A673 (cell line): Measurements from ENCODE around the gene FAM114A2. TPM values are rescaled to one million over a fixed set of nuclear protein-coding genes. Genes with fewer than 3 reads are reported as not detected.

ENCODE experiments used
- BruUV-seq: library from RNA; stranded (reverse); fragments of 400-500 nt; replicated peaks from 2 replicates; lab custom pipeline; 2021; lab: Mats Ljungman, UMichigan
- CTCF ChIA-PET: fragments of 300-600 bp; sonication (Branson Sonifier 250); formaldehyde crosslinking; loops from one replicate; lab custom pipeline; 2022; ENCODE audit warnings: antibody characterized with exemption; lab: Charles Lee
- POLR2A ChIA-PET: fragments of 300-600 bp; sonication (Branson Sonifier 250); formaldehyde crosslinking; loops from one replicate; lab custom pipeline; 2022; ENCODE audit warnings: antibody characterized with exemption; ENCODE audit not compliant: low non-redundant PET; lab: Charles Lee
- DNase-seq: peaks from one replicate; pipeline ENCODE4 v3.0.0-alpha.2; 2015; ENCODE audit warnings: low spot score
- H3K27ac ChIP-seq: fragments of 200-600 bp; sonication (generic); 2 replicates; pipeline ENCODE4 v1.5.1; 2016; ENCODE audit warnings: mixed run types, low read depth, mild to moderate bottlenecking, mixed read lengths, antibody characterized with exemption, low read length; ENCODE audit not compliant: poor library complexity, severe bottlenecking
- H3K27me3 ChIP-seq: fragments of 200-600 bp; sonication (generic); replicated peaks from 2 replicates; pipeline ENCODE4 v1.6.1; 2017; ENCODE audit warnings: mixed run types, low read depth, mild to moderate bottlenecking, mixed read lengths, antibody characterized with exemption, low read length; ENCODE audit not compliant: insufficient read depth, poor library complexity
- H3K36me3 ChIP-seq: fragments of 200-600 bp; sonication (generic); 2 replicates; pipeline ENCODE4 v1.6.1; 2016; ENCODE audit warnings: mixed run types, mild to moderate bottlenecking, mixed read lengths, antibody characterized with exemption, low read length; ENCODE audit not compliant: insufficient read depth, poor library complexity, severe bottlenecking
- H3K4me1 ChIP-seq: fragments of 200-600 bp; sonication (generic); 2 replicates; pipeline ENCODE4 v1.6.1; 2017; ENCODE audit warnings: mixed run types, mild to moderate bottlenecking, mixed read lengths, antibody characterized with exemption, low read length; ENCODE audit not compliant: insufficient read depth, poor library complexity, severe bottlenecking
- H3K4me3 ChIP-seq: fragments of 200-600 bp; sonication (generic); 2 replicates; pipeline ENCODE4 v1.5.1; 2016; ENCODE audit warnings: low read depth, mixed run types, mild to moderate bottlenecking, mixed read lengths, low read length; ENCODE audit not compliant: poor library complexity, severe bottlenecking
- H3K9me3 ChIP-seq: fragments of 200-600 bp; sonication (generic); 2 replicates; pipeline ENCODE4 v1.6.1; 2016; ENCODE audit warnings: mixed run types, low read depth, mild to moderate bottlenecking, mixed read lengths, antibody characterized with exemption, low read length; ENCODE audit not compliant: poor library complexity, severe bottlenecking
- CTCF ChIP-seq: fragments of 300-800, 200-600 bp; sonication (generic); conservative IDR thresholded peaks from 2 replicates; pipeline ENCODE4 v1.5.1; 2017; ENCODE audit warnings: low read depth, mild to moderate bottlenecking, antibody characterized with exemption, low read length, moderate library complexity, mixed read lengths
- EZH2 ChIP-seq: fragments of 200-600 bp; sonication (generic); IDR thresholded peaks from 2 replicates; pipeline ENCODE4 v1.6.1; 2017; ENCODE audit warnings: borderline replicate concordance, low read depth, mild to moderate bottlenecking, mixed read lengths, antibody characterized with exemption, low read length; ENCODE audit not compliant: poor library complexity, severe bottlenecking
- intact Hi-C: fragments of 100-400 bp; cut with micrococcal nuclease; formaldehyde crosslinking; loops from one replicate; pipeline ENCODE4 v1.10.0; 2022; ENCODE audit not compliant: unreplicated experiment
- total RNA-seq: library from RNA; stranded (reverse); gene quantifications from 2 replicates; pipeline ENCODE4 v1.2.3, GENCODE V29; 2021

Gene FAM114A2
- total RNA-seq, 1 experiment from 2014 or later: 23.5 TPM

DNA sequence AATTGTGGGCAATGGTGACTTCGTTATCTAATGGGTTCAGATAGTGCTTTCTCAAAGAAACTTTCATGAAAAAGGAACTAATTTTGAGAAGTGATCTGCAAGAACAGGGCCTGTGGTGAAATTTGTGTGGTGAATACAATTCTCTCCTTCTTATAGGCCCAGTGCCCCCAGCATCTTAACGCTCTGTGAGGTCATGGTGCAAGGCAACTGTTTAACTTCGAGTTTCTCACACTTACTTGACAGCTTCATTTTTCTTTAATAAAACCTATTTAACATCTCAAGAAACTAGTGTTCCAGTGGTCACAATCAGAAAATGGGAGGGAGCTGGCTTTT, 69.2 kb downstream of the FAM114A2 start:
- POLR2A ChIA-PET: no interaction called here
- no peak overlapping the region for H3K27ac ChIP-seq

GRCh38 chr5:153968761-153969562, 69.7 kb downstream of the FAM114A2 start:
- H3K4me3 ChIP-seq: no peak overlapping the region
- intact Hi-C loops: loop anchor here (2.0 to 10.0 kb wide), 2 partner anchors 478 to 1404 kb away; partner anchors contain the start of gene GRIA1
- BruUV-seq: no TSS peak
- no peak overlapping the region for H3K27ac ChIP-seq
- no peaks in the 10 kb centered on the region for H3K9me3 ChIP-seq
- no peaks in the 10 kb centered on the region for H3K27me3 ChIP-seq
- no peaks in the 10 kb centered on the region for H3K4me1 ChIP-seq
- ChIA-PET CTCF (no interaction called here), POLR2A (no interaction called here)
- no peaks in the 10 kb centered on the region for H3K36me3 ChIP-seq
- TF ChIP-seq CTCF (no peak), EZH2 (no peak)
- DNase-seq: no peak

More for the DNA sequence above, 69.2 kb downstream of the FAM114A2 start:
- intact Hi-C loops: loop anchor here (2.0 to 10.0 kb wide), 2 partner anchors 479 to 1405 kb away; partner anchors contain the start of gene GRIA1
- CTCF ChIA-PET: no interaction called here
- Histone ChIP-seq H3K4me3 (no peak overlapping the region), H3K4me1 (no peaks in the 10 kb centered on the region), H3K27me3 (no peaks in the 10 kb centered on the region), H3K36me3 (no peaks in the 10 kb centered on the region), H3K9me3 (no peaks in the 10 kb centered on the region)
- no TSS peak for BruUV-seq
- TF ChIP-seq EZH2 (no peak), CTCF (no peak)
- no peak for DNase-seq

- Histone ChIP-seq H3K4me1 (no peaks in the 10 kb centered on the region), H3K27me3 (no peaks in the 10 kb centered on the region), H3K36me3 (no peaks in the 10 kb centered on the region), H3K4me3 (no peak overlapping the region), H3K9me3 (no peaks in the 10 kb centered on the region), H3K27ac (no peak overlapping the region)
- TF ChIP-seq CTCF (peak; percentile 82), EZH2 (no peak)
- DNase-seq: peak; percentile 69
- CTCF ChIA-PET: interaction anchor here (0.5 to 2.0 kb wide), 10 partner anchors 13 to 1615 kb away, joined by 3 to 10 read pairs (median 4); no protein-coding TSS in a partner anchor
- POLR2A ChIA-PET: no interaction called here
- BruUV-seq: no TSS peak
- intact Hi-C loops: loop anchor here (1.0 to 10.0 kb wide), 3 partner anchors 468 to 1433 kb away; no protein-coding TSS in a partner anchor
These were observed 73.6 kb downstream of the FAM114A2 start for GRCh38 chr5:153964880-153965645.
